Eye (tissue), 1 donor: ENCODE data around the gene FAT2.
"Not testable (repeated sequence)": the region's sequence is repeated elsewhere in the genome, so short reads cannot be mapped to it uniquely, and the experiment has no call there.

Source experiments
- DNase-seq: peaks from one replicate; pipeline ENCODE4 v3.0.0-alpha.2; 2015

Gene FAT2

DNA sequence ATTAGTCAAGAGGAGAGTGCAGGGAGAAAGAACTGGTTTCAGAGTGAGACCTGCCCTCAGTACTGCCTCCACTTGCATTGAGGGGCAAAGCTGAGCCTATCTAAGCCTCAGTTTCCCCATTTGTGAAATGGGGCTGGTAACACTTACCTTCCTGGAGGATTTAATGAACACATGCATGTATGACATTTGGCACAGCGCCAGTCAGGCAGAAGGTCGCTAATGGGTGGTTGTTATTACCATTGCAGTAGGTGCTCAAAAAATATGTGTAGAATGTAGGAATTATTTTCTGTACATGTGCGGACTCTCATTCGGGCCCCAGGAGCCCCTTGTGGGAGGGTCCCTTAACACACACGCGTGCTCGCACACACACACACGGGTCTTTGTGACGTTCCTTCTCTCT is 10.9 kb downstream of the FAT2 start:
- no peak for DNase-seq

DNA sequence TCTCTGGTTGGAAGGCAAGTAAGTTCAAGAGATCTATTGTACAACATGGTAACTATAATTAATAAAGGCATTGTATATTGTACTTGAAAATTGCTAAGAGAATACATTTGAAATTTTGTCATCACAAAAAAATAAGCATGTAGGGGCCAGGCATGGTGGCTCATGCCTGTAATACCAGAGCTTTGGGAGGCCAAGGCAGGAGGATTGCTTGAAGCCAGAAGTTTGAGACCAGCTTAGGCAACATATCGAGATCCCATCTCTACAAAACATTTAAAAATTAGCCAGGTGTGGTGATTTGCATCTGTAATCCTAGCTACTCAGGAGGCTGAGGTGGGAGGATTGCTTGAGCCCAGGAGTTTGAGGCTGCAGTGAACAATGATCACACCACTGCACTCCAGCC is 12.0 kb downstream of the FAT2 start:
- DNase-seq, result not testable (repeated sequence)

DNA sequence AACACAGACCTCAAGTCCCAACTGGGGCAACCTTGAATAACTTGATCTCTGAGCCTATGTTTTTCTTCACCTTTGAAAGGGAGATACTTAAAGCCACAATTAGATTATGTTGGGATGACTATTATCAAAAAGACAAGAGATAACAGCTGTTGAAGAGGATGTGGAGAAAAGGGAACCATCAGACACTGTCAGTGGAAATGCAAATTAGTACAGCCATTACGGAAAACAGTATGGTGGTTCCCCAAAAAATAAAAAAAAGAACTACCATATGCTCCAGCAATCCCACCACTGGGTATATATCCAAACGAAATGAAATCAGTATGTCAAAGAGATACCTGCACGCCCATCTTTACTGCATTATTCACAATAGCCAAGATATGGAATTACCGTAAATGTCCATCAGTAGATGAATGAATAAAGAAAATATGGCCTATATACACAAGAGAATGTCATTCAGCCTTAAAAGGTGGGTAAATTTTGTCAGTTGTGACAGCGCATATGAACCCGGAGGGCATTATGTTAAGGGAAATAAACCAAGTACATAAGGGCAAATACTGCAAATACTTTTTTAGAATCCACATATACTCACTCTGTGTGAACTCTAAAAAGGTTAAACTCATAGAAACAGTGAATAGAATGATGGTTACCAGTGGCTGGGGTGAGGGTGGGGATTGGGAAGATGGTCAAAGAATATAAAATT is 12.7 kb downstream of the FAT2 start:
- no peak for DNase-seq

DNA sequence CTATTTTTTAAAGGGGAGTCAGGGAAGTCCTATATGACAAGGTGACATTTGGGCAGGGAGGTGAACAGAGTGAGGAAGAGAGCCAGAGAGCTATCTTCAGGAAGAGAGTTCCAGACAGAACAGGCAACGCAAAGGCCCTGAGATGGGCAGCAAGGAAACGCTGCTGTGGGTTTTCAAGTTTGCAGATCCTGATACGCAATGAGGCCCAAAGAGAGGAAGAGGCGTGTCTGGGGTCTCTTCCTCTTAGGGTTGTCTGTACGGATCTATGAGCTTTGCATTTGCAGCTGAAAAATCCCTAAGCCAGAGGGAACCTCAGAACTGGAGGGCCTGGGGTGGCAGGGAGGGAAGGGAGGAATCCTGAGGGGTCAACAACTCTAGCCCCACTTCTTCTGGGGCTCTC is 13.6 kb downstream of the FAT2 start:
- no peak for DNase-seq

DNA sequence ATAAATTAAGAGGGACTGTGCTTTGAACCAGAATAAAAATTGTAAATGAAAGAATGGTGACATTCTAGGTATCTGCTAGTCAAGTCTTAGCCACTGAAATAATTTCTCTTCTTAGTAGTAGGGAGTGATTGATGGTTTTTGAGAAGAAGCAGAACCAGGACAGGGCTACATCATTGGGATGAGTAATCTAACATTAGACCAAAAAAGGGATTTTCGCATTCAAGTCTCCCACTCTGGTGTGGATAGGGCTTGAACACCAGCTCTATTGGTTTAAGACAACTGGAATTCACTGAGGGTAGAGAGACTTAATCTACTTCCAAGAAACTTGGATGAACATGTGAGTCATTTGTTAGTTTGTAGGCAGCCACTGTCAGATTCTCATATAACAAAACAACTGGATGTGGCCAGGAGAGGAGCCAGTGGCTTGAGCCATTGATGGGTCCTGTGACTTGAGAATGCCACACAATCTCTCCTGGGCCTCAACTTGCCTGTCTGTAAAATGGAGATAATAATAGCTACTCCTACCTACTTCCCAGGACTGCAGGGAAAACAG is 16.6 kb downstream of the FAT2 start:
- no peak for DNase-seq

DNA sequence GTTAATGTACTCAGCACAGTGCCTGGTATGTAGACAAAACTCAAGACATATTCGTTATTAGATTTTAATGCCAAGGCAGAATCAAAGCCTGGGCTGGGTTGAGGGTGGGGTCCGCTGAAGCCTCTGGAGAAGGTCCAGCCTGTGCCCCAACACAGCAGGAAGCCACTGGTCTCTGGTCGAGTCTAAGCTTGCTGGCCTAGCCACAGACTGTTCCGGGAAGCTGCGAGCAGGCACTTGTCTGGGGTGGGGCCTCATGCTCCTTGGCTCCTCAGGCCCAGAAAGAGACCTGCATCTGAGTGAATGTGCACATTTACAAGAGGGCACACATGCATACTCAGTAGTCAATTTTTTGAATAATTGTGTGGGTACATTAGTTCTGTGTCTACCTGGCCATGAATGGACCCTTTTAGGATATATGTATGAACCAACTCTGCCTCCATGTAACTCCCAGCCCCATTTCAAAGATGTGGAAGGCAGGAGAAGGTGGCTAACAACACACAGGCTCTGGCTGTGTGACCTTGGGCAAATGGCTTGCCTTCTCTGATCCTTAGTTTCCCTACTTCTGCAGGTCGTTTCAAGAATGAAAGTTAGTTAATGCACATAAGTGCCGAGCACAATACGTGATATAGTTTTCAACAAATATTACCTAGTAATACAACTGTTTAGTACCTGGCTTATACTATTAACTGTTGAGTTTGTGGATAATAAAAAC is 18.3 kb downstream of the FAT2 start:
- no peak for DNase-seq

DNA sequence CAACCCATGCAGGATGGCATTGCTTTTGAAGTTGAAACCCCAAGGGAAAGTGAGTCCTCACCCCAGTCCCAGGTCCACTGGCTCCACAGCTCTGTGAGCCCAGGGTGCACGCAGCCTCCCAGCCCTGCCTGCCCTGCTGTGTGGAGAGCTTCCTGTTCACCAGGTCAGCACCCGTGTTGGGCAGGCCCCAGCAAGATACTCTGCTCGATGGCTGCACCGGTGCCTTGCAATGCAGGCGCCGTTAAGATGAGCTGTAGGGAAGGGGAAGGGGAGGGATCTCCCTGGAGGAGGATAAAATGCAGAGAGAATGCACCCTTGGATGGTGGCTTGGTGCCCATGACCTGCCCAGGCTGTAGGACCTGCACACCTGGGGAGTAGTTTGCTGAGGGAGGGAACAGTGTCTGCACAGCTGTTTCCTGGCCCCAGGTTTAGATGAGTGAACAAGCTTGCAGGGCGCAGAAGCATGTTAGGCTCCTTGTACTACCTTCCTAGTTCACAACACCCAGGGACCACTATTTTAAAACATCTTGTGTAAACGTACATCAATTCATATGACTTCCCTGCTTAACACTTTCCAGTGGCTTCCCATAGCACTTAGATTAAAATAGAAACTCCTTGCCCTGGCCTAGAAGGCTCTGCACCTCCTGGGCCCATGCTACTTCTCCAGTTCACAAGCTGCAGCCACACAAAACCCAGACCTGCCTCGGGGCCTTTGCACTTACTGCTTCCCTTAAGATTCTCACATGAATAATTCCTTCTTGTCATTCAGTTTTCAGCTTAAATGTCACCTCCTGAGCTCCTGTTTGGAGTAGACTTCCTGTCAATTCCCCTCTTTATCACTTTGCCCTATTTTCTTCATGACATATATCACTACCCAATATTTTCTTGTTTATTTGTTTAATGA is 19.6 kb downstream of the FAT2 start:
- no peak for DNase-seq

DNA sequence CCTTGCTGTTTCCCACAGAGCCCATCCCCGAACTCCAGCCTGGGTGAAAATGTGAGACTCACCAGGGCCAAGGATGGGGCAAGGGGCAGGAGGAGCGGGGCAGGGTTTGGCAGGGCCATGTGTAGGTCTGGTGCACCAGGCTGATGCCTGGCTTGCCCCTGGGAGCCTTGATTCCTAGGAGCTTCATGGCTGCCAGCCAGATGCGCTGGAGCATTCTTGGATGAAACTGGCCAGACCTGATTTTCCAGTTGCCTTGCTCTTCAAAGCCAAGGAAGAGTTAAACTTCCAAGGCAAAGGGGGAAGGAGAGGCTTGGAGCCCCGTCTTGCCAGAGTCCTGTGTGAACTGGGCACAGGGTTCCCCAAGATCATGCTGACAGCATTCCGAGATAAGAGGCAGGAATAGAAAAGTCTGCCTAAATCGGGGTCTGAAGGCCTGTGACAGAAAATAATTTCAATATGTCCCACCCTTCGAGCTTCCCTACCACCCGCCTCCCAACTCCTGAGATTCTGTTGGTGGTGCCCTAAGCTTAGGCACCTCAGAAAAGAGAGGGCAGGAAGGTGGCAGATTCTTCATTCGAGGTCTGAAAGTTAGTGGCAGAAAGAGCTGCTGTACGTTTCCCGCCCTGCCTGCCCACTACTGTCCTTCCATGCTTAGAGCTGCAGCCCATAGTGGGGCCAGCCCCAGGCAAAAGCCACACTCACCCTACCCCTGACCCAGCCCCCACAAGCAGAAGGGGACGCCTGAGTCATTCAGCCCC is 20.4 kb downstream of the FAT2 start:
- DNase-seq, result peak; percentile 38

DNA sequence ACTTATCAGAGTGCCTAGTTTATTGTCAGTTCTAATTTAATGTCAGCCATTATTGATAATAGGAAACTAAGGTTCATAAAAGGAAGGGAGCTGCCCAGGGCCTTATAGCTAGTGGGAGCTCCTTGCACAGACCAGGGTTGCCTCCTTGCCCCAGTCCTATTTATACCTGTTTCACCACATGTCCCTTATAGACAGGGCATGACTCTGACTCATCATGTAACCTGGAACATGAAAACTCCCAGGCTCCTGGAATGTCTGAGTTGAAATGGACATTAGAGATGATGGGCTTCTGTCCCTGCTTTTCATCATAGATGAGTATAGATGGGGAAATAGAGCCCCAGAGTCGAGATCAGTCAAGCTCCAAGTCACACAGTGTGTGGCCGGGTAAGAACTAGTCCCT is 21.1 kb downstream of the FAT2 start:
- DNase-seq, result no peak

DNA sequence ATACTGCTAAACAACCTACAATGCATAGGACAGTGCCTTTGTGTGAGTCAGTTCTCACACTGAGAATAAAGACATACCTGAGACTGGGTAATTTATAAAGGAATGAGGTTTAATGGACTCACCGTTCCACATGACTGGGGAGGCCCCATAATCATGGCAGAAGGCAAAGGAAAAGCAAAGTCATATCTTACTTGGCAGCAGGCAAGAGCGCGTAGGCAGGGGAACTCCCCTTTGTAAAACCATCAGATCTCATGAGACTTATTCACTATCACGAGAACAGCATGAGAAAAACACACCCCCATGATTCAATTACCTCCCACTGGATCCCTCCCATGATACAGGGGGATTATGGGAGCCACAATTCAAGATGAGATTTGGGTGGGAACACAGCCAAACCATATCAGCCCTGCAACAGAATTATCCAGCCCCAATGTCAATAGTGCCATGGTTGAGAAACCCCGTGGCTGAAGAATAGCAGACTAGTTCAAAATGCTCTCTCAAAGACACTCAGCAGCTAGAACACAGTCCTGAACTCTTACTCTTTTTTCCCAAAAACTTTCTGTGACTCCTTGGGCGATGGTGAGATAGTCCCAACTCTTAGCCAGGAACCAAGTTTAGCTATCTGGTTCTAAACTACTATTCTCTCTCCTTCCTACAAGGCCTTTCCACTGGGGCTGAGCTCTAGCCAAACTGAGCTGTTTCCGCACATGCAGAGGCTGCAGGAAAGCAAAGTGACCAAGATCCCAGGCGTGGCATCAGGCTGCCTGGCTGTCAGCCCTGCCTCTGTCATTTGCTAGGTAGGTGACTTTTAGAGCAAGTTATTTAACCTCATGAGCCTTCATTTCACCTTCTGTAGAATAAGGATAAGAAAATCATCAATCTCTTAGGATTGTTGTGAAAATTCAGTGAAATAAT is 21.7 kb downstream of the FAT2 start:
- DNase-seq, result no peak

DNA sequence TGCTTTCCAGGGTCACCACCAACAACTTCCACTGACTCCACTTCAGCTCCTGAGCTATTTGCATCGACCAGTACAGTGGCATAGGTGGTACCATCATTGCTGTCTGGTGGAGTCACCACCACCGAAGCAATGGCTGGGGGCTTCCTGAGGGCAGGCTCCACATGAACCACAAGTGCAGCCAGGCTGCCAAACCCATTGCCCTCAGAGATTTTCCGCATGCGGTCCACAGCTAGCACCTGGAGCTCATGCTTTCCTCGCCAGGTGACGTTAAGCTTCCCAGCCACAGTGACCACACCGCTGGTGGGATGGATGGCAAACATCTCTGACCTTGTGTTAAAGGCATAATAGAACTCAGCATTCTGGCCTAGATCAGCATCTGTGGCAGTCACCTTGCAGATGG is 23.1 kb downstream of the FAT2 start:
- no peak for DNase-seq

DNA sequence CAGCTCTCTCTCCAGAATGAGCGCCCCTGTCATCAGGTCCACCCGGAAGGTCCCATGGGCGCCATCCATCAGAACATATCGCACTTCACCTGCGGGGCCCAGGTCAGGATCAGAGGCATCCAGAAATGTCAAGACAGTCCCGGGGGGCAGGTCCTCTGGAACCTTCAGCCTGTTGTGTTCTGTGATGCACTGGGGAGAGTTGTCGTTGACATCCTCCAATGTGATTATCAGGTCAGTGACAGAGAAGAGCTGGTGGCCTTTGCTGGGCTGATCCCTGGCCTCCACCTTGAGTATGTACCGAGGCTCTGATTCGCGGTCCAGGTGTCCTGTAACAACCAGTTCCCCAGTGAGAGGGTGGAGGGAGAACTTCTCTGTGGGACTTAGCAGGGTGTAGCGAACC is 25.2 kb downstream of the FAT2 start:
- DNase-seq, result no peak

DNA sequence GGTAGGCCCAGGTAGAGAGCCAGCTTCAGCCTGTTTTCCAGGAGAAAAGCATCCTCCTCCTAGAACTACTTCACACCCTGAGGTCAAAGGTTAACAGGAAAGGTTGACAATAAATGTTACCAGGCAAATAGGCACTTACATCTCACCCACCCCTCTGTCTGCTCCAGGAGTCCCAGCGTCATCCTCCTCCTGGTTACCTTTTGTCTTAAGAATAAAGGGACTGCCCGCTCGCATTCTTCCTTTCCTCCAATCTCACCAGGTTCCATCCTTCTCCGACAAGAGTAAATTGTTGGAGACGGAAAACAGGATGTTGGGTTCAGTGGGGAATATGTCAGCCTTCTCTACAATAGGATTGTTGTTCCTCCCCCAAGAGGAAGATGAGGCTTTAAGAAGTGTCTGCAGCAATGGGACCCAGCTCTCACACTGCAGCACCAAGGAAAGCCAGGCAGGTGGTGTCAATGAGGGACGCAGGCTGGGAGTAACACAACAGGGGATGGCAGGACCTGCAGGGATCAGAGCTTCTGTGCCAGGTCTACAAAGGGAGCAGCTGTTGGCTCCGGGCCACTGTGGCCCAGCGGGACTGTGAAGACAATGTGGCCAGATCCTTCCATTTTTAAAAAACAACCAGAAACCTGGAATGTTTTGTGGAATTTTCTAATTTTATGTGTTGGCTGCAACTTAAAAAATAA is 29.0 kb downstream of the FAT2 start:
- no peak for DNase-seq

DNA sequence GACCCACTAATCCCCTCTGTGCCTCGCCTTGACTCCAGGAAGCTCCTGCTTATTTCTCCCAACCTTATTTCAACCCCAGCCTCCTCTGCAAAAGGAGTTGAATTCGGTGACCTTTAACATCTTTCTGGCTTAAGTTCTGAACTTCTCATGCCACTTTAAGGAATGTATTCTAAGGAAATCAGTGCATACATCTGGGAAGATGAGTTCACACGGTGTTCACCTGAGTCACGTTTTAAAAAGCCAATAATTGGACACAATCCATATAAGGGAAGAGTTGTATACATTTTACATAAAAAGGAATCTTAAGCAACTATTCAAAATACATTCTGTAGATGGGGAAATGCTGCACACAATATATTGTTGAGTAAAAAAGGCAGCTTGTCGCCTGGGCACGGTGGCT is 33.2 kb downstream of the FAT2 start:
- DNase-seq, result no peak

DNA sequence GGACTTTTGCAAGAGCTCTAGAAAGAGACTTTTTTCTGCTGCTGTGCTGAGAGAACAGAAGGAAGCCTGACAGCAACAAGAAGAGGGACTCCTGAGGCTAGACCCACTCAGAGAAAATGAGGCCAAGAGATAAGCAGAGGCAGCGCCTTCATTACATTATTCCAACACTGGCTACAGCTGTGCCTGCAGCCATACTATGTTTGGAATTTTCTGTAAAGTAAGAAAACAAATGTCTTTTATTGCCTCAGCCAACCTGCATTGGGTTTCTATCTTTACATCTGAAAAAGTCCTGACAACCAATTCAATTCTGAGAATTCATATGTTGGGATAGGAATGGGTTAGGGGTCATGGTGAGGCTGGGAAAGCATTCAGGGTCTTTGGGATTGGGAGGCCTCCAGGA is 33.7 kb downstream of the FAT2 start:
- DNase-seq, result no peak

DNA sequence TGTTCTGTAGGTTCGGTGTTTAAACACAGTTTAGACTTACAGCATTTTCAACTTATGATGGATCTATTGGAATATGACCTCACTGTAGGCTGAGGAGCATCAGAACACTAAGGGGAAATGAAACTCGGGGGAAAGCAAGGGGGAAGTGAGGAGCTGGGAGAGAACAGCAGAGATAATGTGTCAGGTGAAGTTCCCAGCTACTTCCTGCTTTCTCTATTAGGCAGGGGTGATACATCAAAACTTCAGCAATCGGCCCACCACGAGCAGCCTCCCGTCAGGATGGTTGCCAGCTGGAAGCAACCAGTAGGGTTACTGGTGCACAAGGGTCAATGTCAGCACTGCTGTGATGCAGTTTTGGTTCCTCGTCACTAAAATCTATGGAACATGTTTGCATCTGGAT is 34.3 kb downstream of the FAT2 start:
- DNase-seq, result no peak

DNA sequence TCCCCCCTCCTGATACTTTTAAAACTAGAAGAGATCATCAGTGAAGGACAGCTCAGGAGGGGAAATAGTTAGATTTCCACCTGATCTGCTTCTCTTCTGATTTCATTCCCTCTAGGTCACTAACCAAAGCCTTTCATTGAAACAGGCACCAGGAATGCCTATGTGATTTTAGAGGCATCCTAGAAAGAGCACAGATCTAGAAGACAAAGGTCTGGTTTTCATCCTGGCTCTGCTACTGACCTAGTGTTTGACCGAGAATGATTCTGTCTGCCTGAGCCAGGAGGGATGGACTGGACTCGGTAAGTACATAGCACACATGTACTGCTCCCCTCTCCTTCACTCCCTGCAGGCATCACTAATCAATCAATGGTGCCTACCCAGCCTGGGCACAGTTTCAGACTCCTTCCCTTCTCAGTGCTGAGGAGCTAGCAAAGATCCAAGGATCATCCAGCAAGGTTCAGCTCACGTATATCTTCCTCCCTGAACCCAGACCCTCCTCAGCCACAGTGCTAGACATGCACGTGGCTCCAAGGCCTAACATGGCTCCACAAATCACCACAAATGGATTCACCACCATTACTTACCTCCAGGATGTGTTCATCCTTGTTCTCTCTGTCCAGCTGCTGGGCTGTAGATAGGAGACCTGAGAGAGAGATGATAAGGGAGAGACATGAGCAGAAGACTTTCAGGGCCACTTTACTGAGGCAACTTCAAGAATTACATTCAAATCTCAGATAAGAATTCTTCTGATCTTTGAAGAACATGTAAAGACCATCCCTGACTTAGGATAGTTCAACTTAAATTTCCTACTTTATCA is 35.2 kb downstream of the FAT2 start:
- no peak for DNase-seq

DNA sequence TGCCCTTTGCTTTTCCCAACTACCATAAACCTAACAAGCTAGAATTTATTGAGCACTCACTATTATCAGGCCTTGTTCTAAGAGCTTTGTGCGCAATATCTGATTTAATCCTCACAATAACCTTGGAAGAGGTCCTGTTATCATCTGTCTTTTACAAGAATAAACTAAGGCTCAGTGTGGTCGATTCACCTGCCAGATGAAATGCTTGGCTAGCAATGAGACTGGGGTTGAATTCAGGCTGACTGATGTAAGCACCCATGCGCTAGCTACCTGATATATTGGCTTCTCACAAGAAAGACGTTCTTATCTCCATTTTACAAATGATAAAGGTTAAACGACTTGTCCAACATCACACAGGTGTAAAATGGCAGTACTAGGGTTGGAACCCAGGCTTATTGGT is 37.4 kb downstream of the FAT2 start:
- DNase-seq, result no peak

DNA sequence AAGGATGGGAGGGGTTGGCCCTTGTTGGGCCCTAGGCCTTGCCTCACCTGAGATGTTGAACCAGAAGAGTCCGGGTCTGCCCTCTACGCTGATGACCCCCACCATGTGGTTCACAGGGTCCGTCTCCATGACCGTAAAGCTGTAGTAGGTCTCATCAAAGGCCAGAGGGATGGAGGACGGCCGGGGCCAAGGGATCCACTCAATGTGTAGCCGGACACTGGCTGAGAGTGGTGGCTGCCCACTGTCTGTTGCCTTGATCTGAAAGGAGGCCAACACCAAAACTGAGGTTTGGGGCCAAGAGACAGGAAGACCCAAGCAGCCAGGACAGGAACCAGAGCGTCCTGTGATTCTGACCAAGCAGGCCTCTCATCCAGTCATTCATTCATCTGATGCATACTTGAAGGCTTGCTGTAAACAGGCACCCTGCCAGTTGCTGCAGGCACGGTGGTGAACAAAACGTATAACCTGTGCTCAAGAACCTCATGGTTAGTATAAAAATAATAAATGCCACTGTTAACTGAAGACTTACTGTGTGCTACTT is 37.9 kb downstream of the FAT2 start:
- no peak for DNase-seq

DNA sequence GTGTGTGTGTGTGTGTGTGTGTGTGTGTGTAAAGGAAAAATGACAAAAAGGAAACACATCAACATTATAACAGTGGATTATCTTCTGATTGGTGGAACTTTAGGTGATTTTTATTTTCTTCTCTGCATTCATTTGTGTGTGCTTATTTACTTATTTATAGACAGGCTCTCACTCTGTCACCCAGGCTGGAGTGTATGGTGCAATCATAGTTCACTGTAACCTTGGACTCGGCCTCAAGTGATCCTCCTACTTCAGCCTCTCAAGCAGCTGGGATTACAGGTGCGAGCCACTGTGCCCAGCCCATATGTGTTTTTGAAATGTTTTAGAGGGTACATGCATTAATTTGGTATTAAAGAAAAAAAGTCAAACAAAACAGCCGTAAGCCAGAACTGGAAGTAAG is 39.1 kb downstream of the FAT2 start:
- DNase-seq, result no peak
